GM18951 (cell line): ENCODE data around the gene MYO3B.

Experiments used
- POLR2A ChIP-seq: IDR thresholded peaks from 4 replicates; pipeline ENCODE4 v1.6.1; 2011; ENCODE audit warnings: mild to moderate bottlenecking; ENCODE audit not compliant: insufficient read length, insufficient read depth; ENCODE audit errors: extremely low read depth
- in situ Hi-C: fragments of 300-500 bp; cut with MboI; formaldehyde crosslinking; loops from one replicate; pipeline ENCODE4 v1.12.0; 2022; ENCODE audit warnings: low sequenced_read_pairs, mixed read lengths, inconsistent platforms; ENCODE audit not compliant: unreplicated experiment

MYO3B gene

GRCh38 chr2:170305711-170306110, 127.8 kb downstream of the MYO3B start:
- in situ Hi-C loops: no loop called here
- no peak for TF ChIP-seq POLR2A

GRCh38 chr2:170306293-170306873, 128.4 kb downstream of the MYO3B start:
- no peak for TF ChIP-seq POLR2A
- in situ Hi-C loops: no loop called here

GRCh38 chr2:170307052-170307451, 129.1 kb downstream of the MYO3B start:
- TF ChIP-seq POLR2A: no peak
- in situ Hi-C loops: no loop called here

- in situ Hi-C loops: no loop called here
- no peak for TF ChIP-seq POLR2A
Observed at GRCh38 chr2:170307555-170308351, 129.8 kb downstream of the MYO3B start.

- TF ChIP-seq POLR2A: no peak
- in situ Hi-C loops: no loop called here
Observed at GRCh38 chr2:170310876-170311502, 133.0 kb downstream of the MYO3B start.

GRCh38 chr2:170313347-170313991, 135.5 kb downstream of the MYO3B start:
- in situ Hi-C loops: no loop called here
- no peak for TF ChIP-seq POLR2A

- in situ Hi-C loops: no loop called here
Observed at GRCh38 chr2:170313992-170314348, 136.0 kb downstream of the MYO3B start.

GRCh38 chr2:170314744-170315447, 136.9 kb downstream of the MYO3B start:
- no peak for TF ChIP-seq POLR2A
- in situ Hi-C loops: no loop called here

More at GRCh38 chr2:170313992-170314348, 136.0 kb downstream of the MYO3B start:
- TF ChIP-seq POLR2A: no peak

- no peak for TF ChIP-seq POLR2A
- in situ Hi-C loops: no loop called here
Observed at GRCh38 chr2:170320948-170321347, 143.0 kb downstream of the MYO3B start.

GRCh38 chr2:170321526-170321925, 143.6 kb downstream of the MYO3B start:
- in situ Hi-C loops: no loop called here
- no peak for TF ChIP-seq POLR2A

GRCh38 chr2:170322140-170322766, 144.3 kb downstream of the MYO3B start:
- in situ Hi-C loops: no loop called here
- no peak for TF ChIP-seq POLR2A

- TF ChIP-seq POLR2A: no peak
- in situ Hi-C loops: no loop called here
Observed at GRCh38 chr2:170323743-170324142, 145.8 kb downstream of the MYO3B start.
